Breast epithelium (tissue), 4 donors: Measurements from ENCODE around the gene DSCAM. TPM values are rescaled to one million over a fixed set of nuclear protein-coding genes. Genes with fewer than 3 reads are reported as not detected.

Experiments used
- DNase-seq, 2 donors: peaks; one replicate each; pipeline ENCODE4 v3.0.0-alpha.2; 2019; ENCODE audit warnings: low spot score in 2 of 2
- H3K27ac ChIP-seq, 2 donors: fragments of 200-600 bp; sonication (generic) in 1 of 2; one replicate each; pipeline ENCODE4 v1.5.1; 2016 to 2019; ENCODE audit warnings: mild to moderate bottlenecking in 1 of 2
- H3K27me3 ChIP-seq, 2 donors: fragments of 200-600 bp; sonication (generic) in 1 of 2; one replicate each; pipeline versions ENCODE4 v1.5.1 to v1.6.0; 2017 to 2019; ENCODE audit warnings: control low read depth in 1 of 2, mild to moderate bottlenecking in 1 of 2
- H3K36me3 ChIP-seq: fragments of 200-600 bp; one replicate; pipeline ENCODE4 v1.5.1; 2019
- H3K4me1 ChIP-seq, 2 donors: fragments of 200-600 bp; sonication (generic); one replicate each; pipeline ENCODE4 v1.5.1; 2016 to 2019; ENCODE audit warnings: control low read depth in 1 of 2
- H3K4me3 ChIP-seq, 3 donors: fragments of 200-600 bp; sonication (generic); 1 replicate in 2 of 3; 2 replicates in 1 of 3; pipeline ENCODE4 v1.5.1; 2016 to 2019; ENCODE audit warnings: mild to moderate bottlenecking in 3 of 3, moderate library complexity in 2 of 3
- H3K9me3 ChIP-seq, 2 donors: fragments of 200-600 bp; sonication (generic) in 1 of 2; one replicate each; pipeline ENCODE4 v1.5.1; 2016 to 2019; ENCODE audit warnings: control low read depth in 1 of 2
- CTCF ChIP-seq, 3 donors: fragments of 450-650 bp; IDR thresholded peaks; one replicate each; pipeline ENCODE4 v1.5.1; 2016 to 2017; ENCODE audit warnings: antibody characterized with exemption in 3 of 3, mild to moderate bottlenecking in 3 of 3, moderate library complexity in 3 of 3
- POLR2A ChIP-seq: fragments of 450-650 bp; IDR thresholded peaks from one replicate; pipeline ENCODE4 v1.6.1; 2016; ENCODE audit warnings: antibody characterized with exemption, mild to moderate bottlenecking, moderate library complexity
- POLR2AphosphoS5 ChIP-seq, 3 donors: sonication (generic); formaldehyde crosslinking; IDR thresholded peaks; one replicate each; pipeline ENCODE4 v1.6.1; 2017; ENCODE audit warnings: antibody characterized with exemption in 3 of 3
- intact Hi-C: fragments of 100-400 bp; cut with DNase I; formaldehyde crosslinking; loops from one replicate; pipeline ENCODE4 v1.15.1; 2023; ENCODE audit warnings: low total_unique reads
- total RNA-seq, 3 donors: library from RNA; depleted of rRNA; stranded (reverse); fragments of >200 nt; gene quantifications; one replicate each; pipeline ENCODE4 v1.1.0, GENCODE V29; 2016

The DSCAM gene
- total RNA-seq, 3 donors from 2014 or later, result 0.33 to 0.44 TPM; not detected in 1

- H3K4me1 ChIP-seq, result no peaks in the 10 kb centered on the region
- no peak overlapping the region for H3K4me3 ChIP-seq
- intact Hi-C loops, result loop anchor here (10.0 kb wide), 1 partner anchor 210 kb away; no protein-coding TSS in a partner anchor
- H3K9me3 ChIP-seq, result no peaks in the 10 kb centered on the region
- TF ChIP-seq POLR2AphosphoS5 (IDR thresholded peaks at IDR 0.05) (no peak), CTCF (IDR thresholded peaks at IDR 0.05) (no peak), POLR2A (no peak)
- no peak for DNase-seq
- peaks cover 0 to 55% of the 10 kb centered on the region in 2 donors for H3K27me3 ChIP-seq
- no peaks in the 10 kb centered on the region for H3K36me3 ChIP-seq
- no peak overlapping the region for H3K27ac ChIP-seq
Measured at GRCh38 chr21:40844935-40845334, 2.0 kb downstream of the DSCAM start.

- Histone ChIP-seq H3K27me3 (peaks cover 0 to 44% of the 10 kb centered on the region in 2 donors), H3K9me3 (no peaks in the 10 kb centered on the region), H3K4me1 (no peaks in the 10 kb centered on the region), H3K27ac (no peak overlapping the region), H3K4me3 (peak overlapping the region in 2 of 3 donors; percentile 45 to 61), H3K36me3 (no peaks in the 10 kb centered on the region)
- intact Hi-C loops, result loop anchor here (10.0 kb wide), 1 partner anchor 213 kb away; no protein-coding TSS in a partner anchor
- no peak for DNase-seq
- TF ChIP-seq POLR2AphosphoS5 (IDR thresholded peaks at IDR 0.05), result no peak
- no peak for TF ChIP-seq POLR2A
- no peak for TF ChIP-seq CTCF (IDR thresholded peaks at IDR 0.05)
Measured at GRCh38 chr21:40842197-40842552, 4.8 kb downstream of the DSCAM start.

- H3K4me1 ChIP-seq, result no peaks in the 10 kb centered on the region
- H3K4me3 ChIP-seq, result peak overlapping the region in 2 of 3 donors; percentile 45 to 61
- no peaks in the 10 kb centered on the region for H3K36me3 ChIP-seq
- peaks cover 0 to 44% of the 10 kb centered on the region in 2 donors for H3K27me3 ChIP-seq
- intact Hi-C loops, result loop anchor here (10.0 kb wide), 1 partner anchor 213 kb away; no protein-coding TSS in a partner anchor
- peak in 1 of 2 donors; percentile 32 for DNase-seq
- H3K9me3 ChIP-seq, result no peaks in the 10 kb centered on the region
- TF ChIP-seq POLR2A, result no peak
- TF ChIP-seq POLR2AphosphoS5 (IDR thresholded peaks at IDR 0.05), result no peak
- peak in 2 of 3 donors; percentile 29 to 34 for TF ChIP-seq CTCF (IDR thresholded peaks at IDR 0.05)
- no peak overlapping the region for H3K27ac ChIP-seq
Measured at GRCh38 chr21:40841524-40842196, 5.3 kb downstream of the DSCAM start.

- intact Hi-C loops, result loop anchor here (10.0 kb wide), 1 partner anchor 214 kb away; no protein-coding TSS in a partner anchor
- Histone ChIP-seq H3K4me1 (no peaks in the 10 kb centered on the region), H3K4me3 (peak overlapping the region in 1 of 3 donors; percentile 45), H3K27me3 (peaks cover 0 to 42% of the 10 kb centered on the region in 2 donors), H3K9me3 (no peaks in the 10 kb centered on the region), H3K27ac (no peak overlapping the region), H3K36me3 (no peaks in the 10 kb centered on the region)
- TF ChIP-seq CTCF (IDR thresholded peaks at IDR 0.05), result no peak
- no peak for DNase-seq
Measured at GRCh38 chr21:40840401-40841125, 6.4 kb downstream of the DSCAM start.

GRCh38 chr21:40839521-40839920 is 7.4 kb downstream of the DSCAM start:
- H3K4me3 ChIP-seq, result no peak overlapping the region
- TF ChIP-seq POLR2AphosphoS5 (IDR thresholded peaks at IDR 0.05) (no peak), CTCF (IDR thresholded peaks at IDR 0.05) (no peak), POLR2A (no peak)
- H3K9me3 ChIP-seq, result no peaks in the 10 kb centered on the region
- no peaks in the 10 kb centered on the region for H3K4me1 ChIP-seq
- H3K27ac ChIP-seq, result no peak overlapping the region
- intact Hi-C loops, result no loop called here
- H3K36me3 ChIP-seq, result no peaks in the 10 kb centered on the region
- H3K27me3 ChIP-seq, result peaks cover 0 to 32% of the 10 kb centered on the region in 2 donors
- DNase-seq, result no peak
